Body of pancreas (tissue), 4 donors: ENCODE results near the gene VCP.

Experiments used
- POLR2A ChIP-seq, 3 donors: fragments of 450-650 bp; IDR thresholded peaks; one replicate each; pipeline ENCODE4 v1.6.1; 2016; ENCODE audit warnings: antibody characterized with exemption in 3 of 3, mild to moderate bottlenecking in 2 of 3
- TF ChIP-seq, protein P1 (sequence below), 7 experiments: fragments of 450-650 bp in 4 of 7; fragments of 200-600 bp in 3 of 7; sonication (generic) in 3 of 7; IDR thresholded peaks; one replicate each; pipeline ENCODE4 v1.5.1; 2016 to 2019; ENCODE audit warnings: antibody characterized with exemption in 7 of 7

DNA sequence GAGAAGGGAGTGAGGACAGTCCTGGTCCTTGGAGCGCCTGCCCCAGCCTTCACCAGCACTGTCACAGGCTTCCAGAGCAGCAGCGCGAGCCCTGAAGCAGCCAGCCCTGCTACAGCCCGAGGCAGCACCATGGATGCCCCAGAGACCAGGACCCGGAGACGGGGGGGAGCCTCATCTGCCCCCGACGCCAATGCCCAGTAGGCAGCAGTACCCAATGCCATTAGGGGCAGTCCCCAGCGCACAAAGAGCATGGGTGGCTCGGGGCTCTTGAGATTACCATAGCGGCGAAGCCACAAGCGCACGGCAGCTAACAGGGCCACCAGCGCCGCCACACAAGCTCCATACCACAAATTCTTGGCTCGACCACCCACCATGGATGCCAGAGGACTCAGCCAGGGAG is 19.1 kb upstream of the VCP start:
- no peak for TF ChIP-seq POLR2A (IDR thresholded peaks at IDR 0.05)
- TF ChIP-seq, protein P1, sequence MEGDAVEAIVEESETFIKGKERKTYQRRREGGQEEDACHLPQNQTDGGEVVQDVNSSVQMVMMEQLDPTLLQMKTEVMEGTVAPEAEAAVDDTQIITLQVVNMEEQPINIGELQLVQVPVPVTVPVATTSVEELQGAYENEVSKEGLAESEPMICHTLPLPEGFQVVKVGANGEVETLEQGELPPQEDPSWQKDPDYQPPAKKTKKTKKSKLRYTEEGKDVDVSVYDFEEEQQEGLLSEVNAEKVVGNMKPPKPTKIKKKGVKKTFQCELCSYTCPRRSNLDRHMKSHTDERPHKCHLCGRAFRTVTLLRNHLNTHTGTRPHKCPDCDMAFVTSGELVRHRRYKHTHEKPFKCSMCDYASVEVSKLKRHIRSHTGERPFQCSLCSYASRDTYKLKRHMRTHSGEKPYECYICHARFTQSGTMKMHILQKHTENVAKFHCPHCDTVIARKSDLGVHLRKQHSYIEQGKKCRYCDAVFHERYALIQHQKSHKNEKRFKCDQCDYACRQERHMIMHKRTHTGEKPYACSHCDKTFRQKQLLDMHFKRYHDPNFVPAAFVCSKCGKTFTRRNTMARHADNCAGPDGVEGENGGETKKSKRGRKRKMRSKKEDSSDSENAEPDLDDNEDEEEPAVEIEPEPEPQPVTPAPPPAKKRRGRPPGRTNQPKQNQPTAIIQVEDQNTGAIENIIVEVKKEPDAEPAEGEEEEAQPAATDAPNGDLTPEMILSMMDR (IDR thresholded peaks at IDR 0.05) = no peak
